Frontal cortex (tissue), 4 donors: ENCODE results near the gene PRR11. TPM values are rescaled to one million over a fixed set of nuclear protein-coding genes. Genes with fewer than 3 reads are reported as not detected.
"Not testable (repeated sequence)": the region's sequence is repeated elsewhere in the genome, so short reads cannot be mapped to it uniquely, and the experiment has no call there.

ENCODE experiments used
- DNase-seq, 2 donors: peaks; one replicate each; pipeline ENCODE4 v3.0.0; 2012; ENCODE audit warnings: low spot score in 2 of 2
- FAIRE-seq: peaks from 2 replicates; lab custom pipeline; 2012; peaks lifted over from hg19 to GRCh38; lab: Jason Lieb, UNC
- small RNA-seq: library from RNA; depleted of rRNA; stranded (forward); fragments of <200 nt; gene quantifications from one replicate; pipeline ENCODE3, GENCODE V24; 2014
- total RNA-seq: library from RNA; depleted of rRNA; stranded (reverse); fragments of >200 nt; gene quantifications from one replicate; pipeline ENCODE4 v1.2.3, GENCODE V29; 2014
- donor health status: control.
- donor health status: control.
- donor health status: control.

The PRR11 gene
- total RNA-seq, 1 donor from 2014 or later: 1.6 TPM

GRCh38 chr17:59190806-59191205 is 35.3 kb downstream of the PRR11 start:
- no peak for DNase-seq
- no peak for FAIRE-seq

DNA sequence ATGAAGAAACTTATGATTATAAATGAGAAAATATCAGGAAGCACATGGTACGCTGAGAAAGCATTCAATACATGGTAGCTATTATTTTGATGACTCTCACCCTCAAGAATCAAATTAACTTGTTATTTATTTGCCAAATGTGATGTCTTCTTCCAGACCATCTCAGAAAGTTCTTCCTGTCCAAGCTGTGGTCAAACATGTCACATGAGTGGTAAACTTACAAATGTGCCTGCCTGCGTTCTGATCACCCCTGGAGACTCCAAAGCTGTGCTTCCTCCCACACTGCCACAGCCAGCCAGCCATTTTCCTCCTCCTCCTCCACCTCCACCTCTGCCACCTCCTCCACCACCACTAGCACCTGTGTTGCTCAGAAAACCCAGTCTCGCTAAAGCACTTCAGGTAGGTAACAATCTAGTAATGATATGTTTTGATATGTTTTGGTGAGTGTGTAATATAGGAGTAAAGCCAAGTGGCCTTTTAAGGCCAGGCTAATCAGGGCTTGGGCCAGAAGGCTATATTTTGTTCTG is 37.9 kb downstream of the PRR11 start:
- DNase-seq (no peak), FAIRE-seq (no peak)

- FAIRE-seq: no peak
- no peak for DNase-seq
Measured at GRCh38 chr17:59199398-59199797, 43.9 kb downstream of the PRR11 start.

GRCh38 chr17:59202320-59202719 is 46.8 kb downstream of the PRR11 start:
- DNase-seq (no peak), FAIRE-seq (no peak)

DNA sequence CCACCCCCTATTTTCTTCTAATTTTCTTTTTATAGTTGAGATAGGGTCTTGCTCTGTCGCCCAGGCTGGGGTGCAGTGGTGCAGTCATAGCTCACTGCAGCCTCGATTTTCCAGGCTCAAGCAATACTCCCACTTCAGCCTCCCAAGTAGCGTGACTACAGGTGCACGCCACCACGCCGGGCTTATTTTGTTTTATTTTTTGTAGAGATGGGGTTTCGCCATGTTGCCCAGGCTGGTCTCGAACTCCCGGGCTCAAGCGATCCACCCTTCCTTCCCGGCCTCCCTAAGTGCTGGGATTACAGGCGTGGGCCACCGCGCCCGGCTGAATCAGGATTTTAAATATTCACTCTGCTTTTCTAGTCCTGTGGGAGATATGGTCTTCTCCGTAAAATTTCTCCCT is 63.8 kb downstream of the PRR11 start:
- FAIRE-seq: no peak
- DNase-seq: no peak

DNA sequence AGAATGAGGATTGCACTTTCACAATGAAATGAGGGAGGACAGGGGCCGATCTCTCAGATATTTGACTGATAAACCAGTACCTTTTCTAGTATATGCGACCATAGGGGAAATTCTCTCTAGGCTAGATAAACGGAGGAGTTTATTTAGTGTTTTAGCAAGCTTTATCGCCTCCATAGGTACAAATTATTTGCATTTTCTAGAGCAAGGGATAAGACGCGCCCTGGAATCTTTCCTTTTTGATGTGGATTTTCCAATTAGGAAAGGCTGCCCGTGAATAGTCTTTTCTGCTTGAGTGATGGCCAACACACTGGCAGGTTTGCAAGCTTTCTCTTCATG is 64.4 kb downstream of the PRR11 start:
- FAIRE-seq: no peak
- DNase-seq: peak in 1 of 2 donors; percentile 20

GRCh38 chr17:59220328-59221158 is 65.0 kb downstream of the PRR11 start, which contains the start of gene GDPD1:
Gene GDPD1, plus strand, starts transcription at chr17:59220511. Its CDS starts 99 bp downstream, at chr17:59220610.
- DNase-seq (peak; percentile 77 to 86), FAIRE-seq (no peak)

DNA sequence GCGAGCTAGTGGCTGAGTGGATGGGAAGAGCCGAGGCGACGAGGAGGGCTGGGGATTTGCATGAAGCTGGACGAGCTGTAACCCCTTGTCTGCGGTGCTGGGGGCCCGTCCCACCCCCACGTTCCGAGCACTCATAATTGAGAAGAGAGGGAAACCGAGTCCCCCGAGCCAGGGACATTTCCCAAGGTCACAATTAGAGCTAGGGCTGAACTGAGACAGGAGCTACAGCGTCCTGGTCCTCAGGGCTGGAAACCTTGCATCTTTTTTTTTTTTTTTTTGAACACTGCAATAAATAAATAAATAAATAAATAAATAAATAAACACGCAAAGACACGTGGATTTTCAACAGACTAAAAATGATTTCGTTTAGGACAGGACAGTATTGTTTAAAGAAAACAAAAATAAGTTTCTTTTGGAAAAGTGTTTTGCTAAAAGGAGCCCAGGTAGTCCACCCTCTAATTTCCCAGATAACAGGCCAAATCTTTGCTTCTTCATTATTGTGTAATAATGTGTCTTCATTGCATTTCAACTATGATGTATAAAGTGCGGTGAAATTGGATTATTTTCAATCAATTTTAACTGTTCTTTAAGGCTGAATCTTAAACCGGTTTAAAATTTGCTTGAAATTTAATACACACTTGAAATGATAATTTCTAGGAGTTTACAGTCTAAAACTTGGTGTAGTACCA is 65.8 kb downstream of the PRR11 start:
- DNase-seq (no peak), FAIRE-seq (no peak)

DNA sequence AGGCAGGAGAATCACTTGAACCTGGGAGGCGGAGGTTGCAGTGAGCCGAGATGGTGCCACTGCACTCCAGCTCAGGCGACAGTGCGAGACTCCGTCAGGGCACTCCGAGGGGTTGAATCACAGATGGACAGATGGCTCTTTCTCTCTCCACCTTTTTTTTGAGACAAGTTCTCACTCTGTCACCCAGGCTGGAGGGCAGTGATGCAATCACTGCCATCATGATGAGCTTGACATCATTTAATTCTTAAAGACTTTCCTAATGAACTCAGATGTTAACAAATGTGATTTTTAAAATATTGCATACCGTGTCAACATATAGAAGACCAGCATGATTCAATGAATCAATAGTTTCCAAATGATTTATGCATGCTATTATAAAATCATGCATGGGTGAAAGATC is 68.3 kb downstream of the PRR11 start:
- DNase-seq (no peak), FAIRE-seq (no peak)

DNA sequence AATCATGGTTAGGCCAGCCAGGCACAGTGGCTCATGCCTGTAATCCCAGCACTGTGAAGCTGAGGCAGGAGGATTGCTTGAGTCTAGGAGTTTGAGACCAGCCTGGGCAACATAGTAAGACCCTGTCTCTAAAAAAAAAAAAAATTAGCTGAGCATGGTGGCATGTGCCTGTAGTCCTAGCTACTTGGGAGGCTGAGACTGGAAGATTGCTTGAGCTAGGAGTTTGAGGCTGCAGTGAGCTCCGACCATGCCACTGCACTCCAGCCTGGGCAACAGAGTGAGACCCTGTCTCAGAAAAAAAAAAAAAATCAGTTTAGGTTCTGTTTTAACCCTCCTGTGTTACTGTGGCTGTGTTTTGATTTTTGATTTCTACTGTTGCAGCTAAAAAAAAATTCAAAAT is 73.0 kb downstream of the PRR11 start:
- FAIRE-seq, DNase-seq: not testable (repeated sequence)

- no peak for FAIRE-seq
- DNase-seq: no peak
Measured at GRCh38 chr17:59230764-59231163, 75.2 kb downstream of the PRR11 start.

DNA sequence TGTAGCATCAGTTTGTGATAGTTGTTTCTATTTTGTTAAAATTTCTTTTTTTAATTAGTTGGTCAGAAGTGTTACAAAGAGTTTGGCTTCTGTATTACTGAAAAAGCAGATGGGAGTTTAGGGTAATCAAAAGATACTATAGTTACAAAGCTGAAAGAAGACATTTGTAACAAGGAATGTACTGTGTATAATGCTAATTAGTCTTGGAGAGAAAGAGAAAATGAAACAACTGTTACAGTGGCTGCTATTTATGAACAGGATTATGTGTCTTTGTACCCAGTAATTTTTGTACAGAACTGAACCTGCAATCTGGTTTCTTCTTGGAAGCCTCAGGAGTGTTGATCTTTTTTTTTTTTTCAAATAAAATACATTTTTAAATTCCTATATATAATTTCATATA is 79.1 kb downstream of the PRR11 start:
- FAIRE-seq (peak; percentile 31), DNase-seq (no peak)

- no peak for DNase-seq
Measured at GRCh38 chr17:59238906-59239305, 83.4 kb downstream of the PRR11 start.

DNA sequence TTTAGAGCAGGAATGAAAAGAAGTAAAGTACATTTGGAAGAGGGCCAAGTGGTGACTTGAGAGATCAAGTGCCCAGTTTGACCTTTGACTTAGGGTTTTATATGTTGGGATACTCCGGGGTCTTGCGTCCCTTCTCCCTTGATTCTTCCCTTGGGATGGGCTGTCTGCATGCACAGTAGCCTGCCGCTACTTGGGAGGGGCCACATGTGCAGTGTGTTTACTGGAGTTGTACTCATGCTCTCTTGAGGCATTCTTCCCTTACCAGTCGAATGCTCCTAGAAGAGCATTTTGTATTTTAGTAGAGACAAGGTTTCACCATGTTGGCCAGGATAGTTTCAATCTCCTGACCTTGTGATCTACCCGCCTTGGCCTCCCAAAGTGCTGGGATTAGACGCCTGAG is 88.5 kb downstream of the PRR11 start:
- DNase-seq: no peak
- no peak for FAIRE-seq

More at GRCh38 chr17:59238906-59239305, 83.4 kb downstream of the PRR11 start:
- no peak for FAIRE-seq

Small RNAs within 50 kb of the gene (small RNA-seq; reads per million reads assigned to genes)
- gene MIR301A: 12.1 reads per million, percentile 96 among the genes with 10 or more reads in this experiment
- gene MIR454: 125 reads per million, percentile 98 among the genes with 10 or more reads in this experiment
- gene RNU2-58P: 3.3 reads per million, percentile 89 among the genes with 10 or more reads in this experiment

Other genes starting within 250 kb of the PRR11 start
- gene TRIM37, start 48.9 kb upstream of the PRR11 start, total RNA-seq: 134 TPM
- gene SKA2, start 560 bp upstream of the PRR11 start, total RNA-seq: 158 TPM
- gene SMG8, start 54.3 kb downstream of the PRR11 start, total RNA-seq: 54.2 TPM
- 54.2 TPM for gene GDPD1, start 64.8 kb downstream of the PRR11 start, total RNA-seq
- 12.6 TPM for gene YPEL2, start 175.9 kb downstream of the PRR11 start, total RNA-seq